HG03103 (cell line): ENCODE data around the gene MZT2B.
"Not testable (repeated sequence)": the region's sequence is repeated elsewhere in the genome, so short reads cannot be mapped to it uniquely, and the experiment has no call there.

Experiments used
- ATAC-seq: cut with Tn5 transposase; IDR thresholded peaks from one replicate; pipeline ENCODE4 v1.9.1; 2021; ENCODE audit warnings: low read depth; ENCODE audit not compliant: unreplicated experiment

The MZT2B gene, protein sequence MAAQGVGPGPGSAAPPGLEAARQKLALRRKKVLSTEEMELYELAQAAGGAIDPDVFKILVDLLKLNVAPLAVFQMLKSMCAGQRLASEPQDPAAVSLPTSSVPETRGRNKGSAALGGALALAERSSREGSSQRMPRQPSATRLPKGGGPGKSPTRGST

DNA sequence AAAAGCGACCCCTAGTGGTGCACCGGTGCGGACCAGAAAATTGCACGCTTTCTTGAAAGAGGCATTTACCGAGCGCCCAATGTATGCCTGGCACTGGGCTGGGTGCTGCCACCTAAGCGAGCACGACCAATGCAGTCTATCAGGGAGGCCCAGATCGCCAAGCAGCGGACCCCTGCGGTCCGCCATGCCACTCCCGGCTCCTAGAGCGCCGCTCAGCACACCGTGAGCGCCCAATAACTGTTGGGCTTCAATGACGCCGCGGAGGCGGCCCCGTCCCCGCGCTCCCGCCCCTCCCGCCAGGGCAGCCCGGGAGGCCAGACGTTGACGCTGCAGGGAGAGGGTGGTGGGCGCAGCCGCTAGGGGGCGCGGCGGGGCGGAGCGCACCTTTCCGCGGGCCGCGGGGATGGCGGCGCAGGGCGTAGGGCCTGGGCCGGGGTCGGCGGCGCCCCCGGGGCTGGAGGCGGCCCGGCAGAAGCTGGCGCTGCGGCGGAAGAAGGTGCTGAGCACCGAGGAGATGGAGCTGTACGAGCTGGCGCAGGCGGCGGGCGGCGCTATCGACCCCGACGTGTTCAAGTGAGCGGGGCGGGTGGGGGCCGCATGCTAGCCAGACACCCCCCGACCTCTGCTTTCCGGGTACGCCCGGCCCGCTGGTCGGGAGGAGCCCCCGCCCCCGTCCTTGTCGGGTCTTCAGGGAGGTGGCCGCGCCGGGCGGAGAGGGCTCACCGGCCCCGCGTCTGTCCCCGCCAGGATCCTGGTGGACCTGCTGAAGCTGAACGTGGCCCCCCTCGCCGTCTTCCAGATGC lies at the start of gene MZT2B:
TSS of gene MZT2B (plus strand) at position 383 of the 803 bp plus-strand sequence. CDS start at position 404, 21 bp downstream.
- peak; percentile 80 for ATAC-seq

DNA sequence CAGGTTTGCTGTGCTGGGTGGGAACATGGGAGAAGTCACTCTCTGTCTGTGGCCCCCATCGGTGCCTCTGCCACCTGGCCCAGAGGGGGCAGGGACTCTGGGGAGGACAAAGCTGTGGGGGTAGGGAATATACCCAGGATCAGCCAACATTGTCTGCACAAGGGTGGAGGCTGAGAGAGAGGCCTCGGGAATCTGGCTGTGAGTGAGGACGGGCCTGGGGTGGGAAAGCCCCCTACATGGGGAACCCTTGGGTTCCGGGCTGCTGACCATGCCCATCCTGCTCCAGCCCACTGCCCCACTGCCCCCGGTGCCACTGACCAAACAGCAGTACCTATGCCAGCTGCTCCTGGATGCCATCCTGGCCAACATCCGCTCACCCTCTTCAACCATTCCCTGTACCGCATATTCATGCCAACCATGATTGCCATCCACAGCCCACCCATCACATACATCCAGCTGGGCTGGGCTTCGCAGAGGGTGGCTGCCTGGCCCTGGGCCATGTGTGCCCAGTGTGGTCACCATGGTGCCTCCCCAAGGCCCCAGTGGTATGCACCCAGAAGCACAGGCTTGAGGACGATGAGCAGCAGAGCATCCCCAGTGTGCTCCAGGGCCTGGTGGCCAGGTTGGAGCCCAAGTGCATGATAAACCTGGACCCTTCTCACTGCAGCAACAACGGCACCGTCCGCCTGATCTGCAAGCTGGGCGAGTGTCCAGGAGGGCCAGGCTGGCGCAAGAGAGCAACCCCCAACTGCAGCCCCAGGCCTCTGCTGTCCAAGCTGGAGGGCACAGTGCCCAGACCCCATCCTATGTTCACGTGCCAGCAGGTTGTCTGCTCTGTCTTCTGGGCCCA lies 46.1 kb upstream of the MZT2B start:
- no peak for ATAC-seq

DNA sequence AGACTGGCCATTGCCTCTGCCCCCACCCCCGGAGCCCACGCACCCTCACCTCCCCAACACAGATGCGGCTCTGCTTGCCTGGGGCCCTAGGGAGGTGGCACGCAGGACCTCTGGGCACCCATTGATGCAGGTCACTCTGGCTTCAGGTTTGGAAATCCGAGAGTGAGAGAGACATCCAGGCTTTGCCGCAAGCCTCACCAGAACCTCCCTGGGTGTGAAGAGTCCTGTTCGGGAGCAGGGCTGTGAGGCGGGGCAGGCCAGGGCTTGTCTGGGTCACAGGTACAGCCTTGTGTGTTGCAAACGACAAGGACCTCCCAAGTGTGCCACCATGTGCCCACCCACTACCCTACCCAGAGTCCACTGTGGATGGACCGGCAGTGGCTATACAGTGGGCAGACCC lies 45.5 kb upstream of the MZT2B start:
- ATAC-seq, result not testable (repeated sequence)

DNA sequence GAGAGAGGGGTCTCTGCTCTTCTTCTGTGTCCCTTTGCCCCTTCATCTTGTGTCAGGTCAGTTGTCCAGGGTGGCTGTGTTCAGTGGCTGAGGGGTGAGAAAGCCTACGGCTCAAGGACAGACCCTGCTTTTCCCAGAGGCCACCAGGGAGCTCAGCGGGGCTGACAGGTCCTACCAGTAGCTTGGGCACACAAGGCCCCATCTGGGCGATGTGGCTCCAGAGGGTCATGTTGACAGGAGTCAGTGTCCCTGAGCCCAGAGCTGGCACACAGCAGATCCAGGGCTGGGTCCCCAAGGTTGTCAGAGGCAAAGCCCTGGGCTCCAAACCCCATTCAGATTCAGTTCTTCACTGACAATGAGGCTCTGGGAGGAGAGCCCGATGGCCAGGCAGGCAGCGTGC lies 44.9 kb upstream of the MZT2B start:
- ATAC-seq, result not testable (repeated sequence)

DNA sequence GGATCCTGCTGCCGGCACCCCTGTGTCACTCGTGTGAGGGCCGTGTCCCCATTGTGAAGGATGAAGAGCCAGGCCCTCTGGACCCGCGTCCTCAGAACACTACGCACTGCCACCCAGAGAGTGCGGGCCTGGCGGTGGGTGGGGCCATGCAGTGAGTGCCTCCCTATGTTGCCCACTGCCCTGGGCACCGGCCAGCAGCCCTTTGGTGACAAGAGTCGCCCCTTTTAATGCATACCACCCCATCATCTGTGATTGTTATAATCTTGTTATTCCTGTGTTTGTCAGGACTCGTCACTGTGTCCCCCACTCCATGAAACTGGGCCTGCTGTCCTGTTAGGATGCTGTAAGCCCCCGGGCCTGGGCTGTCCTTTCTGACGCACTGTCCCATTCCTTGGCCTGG lies 43.7 kb upstream of the MZT2B start:
- ATAC-seq, result not testable (repeated sequence)

DNA sequence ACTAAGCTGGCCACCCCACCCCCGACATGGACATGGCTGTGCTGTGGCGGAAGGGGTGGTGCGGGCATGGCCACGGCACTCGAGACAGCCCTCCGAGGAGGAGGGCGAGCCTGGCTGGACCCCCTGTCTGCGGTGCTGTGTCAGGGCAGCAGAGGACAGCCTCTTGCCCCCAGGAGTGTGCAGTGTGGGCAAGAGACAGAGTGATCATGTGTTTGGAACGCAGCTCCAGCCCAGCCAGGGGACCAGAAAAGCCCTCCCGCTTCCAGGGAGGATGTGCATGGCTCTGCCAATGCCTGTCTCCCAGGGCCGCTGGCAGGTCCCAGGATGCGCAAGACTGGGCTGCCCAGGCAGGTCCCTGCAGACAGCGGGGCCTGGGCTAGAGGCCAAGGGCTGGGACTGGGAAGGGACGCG lies 43.2 kb upstream of the MZT2B start:
- not testable (repeated sequence) for ATAC-seq

DNA sequence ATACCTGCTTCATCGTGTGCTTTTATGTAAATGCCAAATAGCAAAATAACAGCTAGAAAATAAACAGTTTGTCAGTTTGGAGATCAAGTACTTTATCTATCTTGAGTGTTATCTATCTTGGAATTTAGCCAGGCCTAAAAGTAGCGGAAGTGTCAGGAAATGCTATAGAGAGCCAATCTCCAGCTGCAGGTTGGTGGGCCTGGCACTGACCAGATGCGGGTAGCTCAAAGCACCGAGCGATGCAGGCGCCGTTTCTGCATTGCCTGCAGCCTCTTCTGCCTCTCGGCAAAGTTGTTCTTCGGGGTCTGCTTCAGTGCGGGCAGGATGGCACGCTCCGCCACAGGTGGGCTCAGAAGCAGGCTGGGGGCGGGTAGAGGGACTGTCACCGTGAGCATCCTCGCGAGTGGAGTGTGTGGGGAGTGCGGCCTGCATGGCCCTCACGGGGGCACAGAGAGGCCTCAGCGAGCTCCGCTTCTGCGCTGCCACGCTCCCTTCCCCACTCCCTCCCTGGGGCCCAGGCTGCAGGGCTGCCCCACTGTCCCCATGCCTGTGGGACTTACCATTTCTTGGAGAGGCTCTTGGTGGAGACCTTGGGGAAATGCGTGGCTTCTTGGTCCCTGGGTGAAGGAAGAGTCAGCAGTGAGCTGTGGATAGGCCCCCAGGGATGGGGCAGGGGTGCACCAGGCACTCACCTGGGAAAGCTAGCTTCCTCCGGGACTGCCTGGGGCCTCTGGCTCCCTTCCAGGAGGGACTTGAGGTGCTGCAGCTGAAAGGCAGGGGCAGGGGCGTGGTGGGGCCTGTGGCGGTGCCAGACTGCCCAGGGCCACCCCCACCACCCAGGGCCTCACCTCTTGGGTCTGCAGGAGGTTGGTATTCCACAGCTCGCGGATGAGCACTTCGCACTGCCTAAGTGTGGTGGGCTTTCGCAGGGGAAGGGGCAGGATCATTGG lies 42.5 kb upstream of the MZT2B start:
- ATAC-seq, result not testable (repeated sequence)

DNA sequence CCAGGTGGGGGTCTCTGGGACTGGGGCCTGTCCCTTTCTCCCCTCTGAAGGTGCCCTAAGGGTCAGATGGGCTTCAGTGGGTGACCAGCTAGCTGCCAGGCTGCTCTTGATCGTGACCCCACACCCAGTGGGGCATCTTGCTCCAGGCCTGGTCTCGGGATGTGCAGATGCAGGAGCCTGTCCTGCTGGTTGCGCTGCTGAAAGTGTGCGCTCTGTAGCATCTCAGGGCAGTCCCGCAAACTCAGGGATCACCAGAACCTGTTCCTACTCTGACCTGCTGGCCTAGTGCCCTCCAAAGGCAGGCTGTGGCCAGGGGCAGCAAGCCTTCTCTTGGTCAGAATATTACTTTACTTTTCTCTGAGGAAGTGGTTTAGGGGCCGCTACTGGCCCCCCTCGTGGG lies 41.5 kb upstream of the MZT2B start:
- not testable (repeated sequence) for ATAC-seq

DNA sequence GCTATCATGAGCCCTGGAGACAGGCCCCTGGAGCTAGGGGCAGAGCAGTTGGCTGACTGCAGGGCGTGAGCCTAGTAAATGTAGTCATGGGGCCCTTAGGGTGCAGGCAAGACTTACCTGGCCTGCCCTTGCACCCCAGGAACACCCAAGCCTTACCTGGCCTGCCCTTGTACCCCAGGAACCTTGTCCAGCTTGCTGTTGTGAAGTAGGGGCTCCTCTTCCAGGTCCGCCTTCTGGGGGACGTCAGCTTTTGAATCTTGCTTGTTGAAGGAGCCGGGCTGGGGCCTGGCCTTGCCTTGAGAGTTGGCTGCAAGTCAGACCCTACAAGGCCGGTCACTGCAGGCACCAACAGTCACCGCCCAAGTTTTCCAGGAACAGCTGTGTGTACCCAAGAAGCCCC lies 41.1 kb upstream of the MZT2B start:
- ATAC-seq, result not testable (repeated sequence)

DNA sequence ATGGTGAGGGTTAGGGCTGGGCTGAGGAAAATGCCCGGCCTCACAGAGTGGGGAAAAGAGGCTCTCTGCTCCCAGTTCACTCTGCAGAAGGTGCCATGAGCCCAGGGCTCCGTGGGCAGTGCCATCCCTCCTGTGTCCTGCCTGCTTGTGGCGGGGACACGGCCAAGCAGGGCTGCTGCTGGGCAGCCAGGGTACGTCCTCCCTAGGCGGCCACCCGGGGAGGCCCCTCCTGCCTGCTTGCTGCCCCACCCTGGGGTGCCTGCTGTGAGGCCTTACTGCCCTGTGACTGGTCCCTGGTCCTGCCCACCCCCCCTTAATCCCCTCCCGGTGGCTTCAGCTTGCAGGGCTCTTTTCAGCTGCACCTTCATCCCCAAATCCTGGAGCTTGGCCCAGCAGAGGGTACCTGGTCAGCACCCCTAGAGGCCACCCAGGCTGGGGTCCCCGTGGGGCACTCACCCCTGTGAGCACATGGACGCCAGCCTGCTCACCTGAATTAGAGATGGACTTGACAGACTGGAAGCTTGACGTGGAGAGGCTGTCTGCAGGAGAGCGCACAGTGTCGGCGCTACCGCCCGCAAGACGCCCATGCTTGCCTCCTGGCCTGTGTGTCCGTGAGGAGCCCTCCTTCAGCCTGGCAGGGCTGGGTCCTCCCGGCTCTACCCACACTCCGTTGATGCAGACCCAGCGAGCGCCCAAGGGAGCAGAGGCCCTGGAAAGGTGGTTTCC lies 40.3 kb upstream of the MZT2B start:
- ATAC-seq, result not testable (repeated sequence)

DNA sequence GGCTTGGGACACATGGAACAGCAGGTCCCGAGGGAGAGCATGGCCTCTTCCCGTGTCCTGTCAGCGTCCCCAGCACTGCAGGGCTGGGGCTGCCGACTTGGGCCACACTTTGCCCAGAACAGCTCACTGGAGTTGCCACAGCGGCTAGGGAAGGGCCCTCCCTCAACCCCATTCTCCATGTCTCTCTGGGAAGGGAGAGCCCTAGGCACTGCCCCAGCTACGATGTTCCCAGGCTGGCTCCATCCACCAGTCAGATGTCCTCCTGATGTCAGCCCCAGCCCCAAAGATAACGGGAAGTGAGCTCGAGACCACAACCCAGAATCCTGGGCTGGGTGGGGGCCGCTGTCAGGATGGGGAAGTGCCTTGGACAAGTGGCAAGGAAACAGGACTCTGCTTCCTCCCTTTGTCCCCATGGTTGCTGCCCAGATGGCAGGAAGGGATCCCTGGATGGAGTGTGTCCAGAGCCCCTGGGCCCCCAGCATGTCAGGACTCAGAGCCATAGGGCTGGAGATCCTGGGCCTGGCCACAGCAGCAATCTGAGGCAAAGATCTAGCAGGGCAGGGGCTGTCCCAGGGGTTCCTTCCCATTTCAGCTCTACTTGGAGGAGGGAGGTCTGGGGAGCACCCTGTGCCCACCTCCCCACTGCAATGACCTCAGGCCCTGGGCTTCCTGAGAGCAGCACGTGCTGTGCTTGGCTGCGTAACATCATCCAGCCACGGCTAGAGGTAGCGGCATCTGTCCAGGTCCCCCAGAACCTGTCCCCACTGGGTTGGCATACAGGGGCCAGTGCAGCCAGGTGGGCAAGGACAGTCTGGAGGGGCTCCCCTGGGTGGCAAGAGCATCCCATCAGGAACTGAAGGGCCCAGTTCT lies 39.4 kb upstream of the MZT2B start:
- not testable (repeated sequence) for ATAC-seq

DNA sequence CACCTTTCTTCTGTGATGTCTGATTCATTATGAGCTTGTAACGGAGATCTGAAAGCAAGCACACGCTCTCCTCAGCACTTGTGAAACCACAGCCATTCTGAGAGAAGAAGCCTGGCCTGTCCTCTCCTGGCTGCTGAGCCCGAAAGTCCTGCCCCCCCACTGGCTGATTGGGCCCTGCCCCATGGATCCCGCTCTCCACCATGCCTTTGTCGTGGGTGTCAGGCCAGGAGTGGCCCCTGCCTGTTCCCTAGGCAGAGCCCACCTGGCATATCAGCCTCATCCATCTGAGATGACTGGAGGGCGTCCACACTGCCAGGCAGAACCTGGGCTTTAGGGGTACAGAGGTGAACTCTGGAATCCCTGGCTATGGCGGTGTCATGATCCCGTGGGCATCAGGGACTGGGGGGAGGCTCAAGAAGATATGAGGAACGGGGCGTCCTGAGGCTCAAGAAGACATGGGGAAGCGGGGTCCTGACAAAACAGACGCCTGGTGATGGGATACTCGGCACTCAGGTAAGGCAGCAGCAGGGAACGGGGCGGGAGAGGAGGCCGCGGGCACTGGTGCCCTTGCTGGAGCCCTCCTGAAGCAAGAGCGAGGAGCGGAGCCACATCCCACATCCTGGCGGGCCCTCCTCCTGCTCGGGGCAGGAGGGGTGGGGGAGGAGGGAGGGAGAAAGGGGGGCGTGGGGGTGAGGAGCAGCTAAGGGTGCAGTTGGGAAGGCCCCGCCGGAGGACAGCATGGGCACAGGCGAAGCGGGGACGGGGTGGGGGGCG lies 38.6 kb upstream of the MZT2B start:
- peak; percentile 34 for ATAC-seq

DNA sequence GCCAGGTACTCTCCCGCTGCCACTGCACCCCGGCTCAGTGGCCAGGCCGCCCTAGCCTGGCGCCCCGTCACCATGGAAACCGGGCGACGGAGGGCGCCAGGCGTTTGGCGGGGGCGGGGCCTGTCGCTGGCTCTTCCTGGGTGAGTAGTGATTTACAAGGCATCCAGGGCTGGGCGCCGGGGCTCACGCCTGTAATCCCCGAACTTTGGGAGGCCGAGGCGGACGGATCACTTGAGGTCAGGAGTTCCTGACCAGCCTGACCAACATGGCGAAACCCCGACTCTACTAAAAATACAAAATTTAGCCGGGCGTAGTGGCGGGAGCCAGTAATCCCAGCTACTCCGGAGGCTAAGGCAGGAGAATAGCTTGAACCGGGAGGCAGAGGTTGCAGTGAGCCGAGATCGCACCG lies 37.1 kb upstream of the MZT2B start, which contains the start of gene CCDC74B:
TSS of gene CCDC74B (minus strand) at position 107 of the 409 bp plus-strand sequence. CDS start 116 bp downstream, outside the sequence.
- ATAC-seq, result peak; percentile 78

DNA sequence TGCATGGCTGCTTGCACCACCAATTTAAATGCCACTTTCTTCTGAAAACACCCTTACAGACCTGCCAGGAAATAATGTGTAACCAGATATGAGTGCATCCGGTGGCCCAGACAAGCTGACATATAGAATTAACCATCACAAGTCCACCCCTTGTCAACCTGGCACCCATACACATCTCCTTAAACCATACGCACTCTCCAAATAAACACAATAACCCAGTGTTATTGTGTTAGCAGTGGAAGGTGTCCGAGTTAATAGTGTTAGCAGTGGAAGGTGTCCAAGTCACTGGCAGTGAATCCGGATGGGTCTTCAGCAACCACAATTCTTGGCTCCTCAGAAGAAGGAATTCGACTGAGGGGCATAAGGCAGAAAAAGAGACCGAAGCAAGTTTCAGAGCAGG lies 33.5 kb upstream of the MZT2B start:
- ATAC-seq, result not testable (repeated sequence)

DNA sequence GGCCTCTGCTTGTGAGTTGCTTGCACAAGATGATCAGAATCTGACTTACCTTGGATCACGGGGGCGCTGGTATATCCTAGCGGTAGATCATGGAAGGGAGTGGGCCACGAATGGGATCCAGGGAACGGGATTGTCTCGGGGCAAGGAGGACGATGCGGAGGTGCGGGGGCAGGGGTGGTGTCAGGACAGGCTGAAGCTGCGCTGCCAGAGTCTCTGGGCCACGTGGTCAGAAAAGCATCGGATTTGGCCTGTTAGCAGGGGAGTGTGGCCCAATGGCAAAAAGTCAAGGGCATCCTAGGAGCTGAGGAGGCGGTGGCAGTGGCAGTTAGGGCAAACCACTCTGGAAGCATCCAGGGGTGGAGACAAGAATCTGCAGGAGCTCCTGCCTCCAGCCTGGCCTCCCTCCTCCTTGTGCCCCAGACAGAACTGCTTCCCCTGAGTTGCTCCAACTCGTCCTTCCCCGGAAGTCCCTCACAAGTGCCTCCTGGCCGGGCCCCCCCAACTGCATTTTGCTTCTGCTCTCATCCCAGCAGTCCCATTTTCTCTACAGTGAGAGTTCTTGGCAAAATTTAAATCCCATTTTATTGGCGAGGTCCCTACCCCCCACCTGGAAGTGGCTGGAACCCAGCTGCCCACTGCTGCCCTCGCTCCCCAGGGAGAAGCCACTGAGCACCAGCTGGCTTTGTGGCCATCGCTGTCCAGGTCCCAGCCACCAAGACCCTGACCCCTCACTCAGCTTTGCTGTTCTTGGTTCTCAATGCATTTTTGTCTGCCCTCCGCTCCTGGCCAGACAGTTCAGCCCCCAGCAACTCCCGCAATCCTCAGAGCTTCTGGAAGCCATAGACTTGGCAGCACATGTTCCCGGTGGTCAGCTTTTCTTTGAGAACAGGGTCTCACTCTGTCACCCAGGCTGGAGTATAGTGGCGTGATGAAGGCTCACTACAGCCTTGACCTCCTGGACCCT lies 31.6 kb upstream of the MZT2B start:
- no peak for ATAC-seq

DNA sequence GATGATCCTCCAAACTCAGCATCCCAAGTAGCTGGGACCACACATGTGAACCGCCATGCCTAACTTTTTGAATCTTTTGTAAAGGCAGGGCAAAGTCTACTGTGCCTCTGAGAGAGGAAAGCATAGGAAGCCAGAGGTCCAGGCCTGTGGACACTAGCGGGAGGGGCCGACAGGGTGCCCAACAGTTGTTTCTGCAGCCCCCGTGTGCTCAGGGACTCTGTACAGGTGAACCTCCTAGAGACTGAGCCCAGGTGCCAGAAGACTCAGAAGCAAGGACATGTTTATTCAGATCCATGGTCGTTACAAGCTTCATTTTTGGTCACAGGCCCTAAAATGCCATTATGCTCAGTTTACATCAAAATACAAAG lies 30.9 kb upstream of the MZT2B start:
- not testable (repeated sequence) for ATAC-seq
